Heart left ventricle (tissue), 13 donors: Measurements from ENCODE around the gene NUTM2F.
"Not testable (repeated sequence)": the region's sequence is repeated elsewhere in the genome, so short reads cannot be mapped to it uniquely, and the experiment has no call there.

Experiments used
- POLR2A ChIP-seq, 2 donors: fragments of 450-650 bp; IDR thresholded peaks; one replicate each; pipeline ENCODE4 v1.6.1; 2017; ENCODE audit warnings: antibody characterized with exemption in 2 of 2, mild to moderate bottlenecking in 2 of 2, moderate library complexity in 2 of 2
- TF ChIP-seq, protein P1 (sequence below), 12 donors: fragments of 200-600 bp; sonication (generic) in 4 of 12; IDR thresholded peaks; one replicate each; pipeline versions ENCODE4 v1.5.0 to v1.8.0; 2018 to 2022; ENCODE audit warnings: antibody characterized with exemption in 12 of 12, mild to moderate bottlenecking in 5 of 12
- donor health status: ischemic (EF 13 %, LVEDD 7.1; RV severe dilation, severe dysfunction).
- donor health status: DM: no; HTN: yes; CAD: no.
- donor health status: DM: no; HTN: no; CAD: no.
- donor health status: ischemic (EF 25% LVEDD 6.9; RV normal size, moderate dysfunction).
- donor health status: ischemic (EF 25% LVEDD 5.7; RV mildly dilated, moderate dysfunction).
- donor health status: ischemic (EF 35%, LVEDD 5.7; RV mildly dilated, moderate dysfunction).
- donor health status: nonischemic (EF 11% LVEDD 7.7; RV severe dilation, severe dysfunction).
- donor health status: DM: yes; HTN: yes; CAD: no.
- donor health status: PGD.
- donor health status: ischemic (EF 29% LVEDD 5.4; RV normal size, mild dysfunction).
- donor health status: nonischemic (EF 23%, LVEDD 6.1; RV moderate dilation, normal function).

DNA sequence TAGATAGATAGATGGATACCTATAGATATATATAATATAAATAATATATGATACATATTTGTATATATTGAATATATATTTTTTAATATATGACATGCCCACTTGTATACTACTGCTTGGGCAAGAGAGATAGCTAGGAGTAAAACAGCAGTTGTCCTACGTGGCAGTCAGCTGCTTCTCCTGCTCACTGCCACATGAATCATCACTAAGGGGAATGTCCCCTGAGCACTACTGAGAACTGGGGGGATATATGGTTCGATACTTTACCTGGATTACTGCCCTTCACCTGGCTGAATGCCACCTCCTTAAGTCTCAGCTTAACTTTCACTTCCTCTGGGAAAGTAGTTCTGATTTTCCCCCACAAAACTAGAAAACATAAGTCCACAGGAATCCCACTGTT, 13.3 kb upstream of the NUTM2F start:
- TF ChIP-seq, protein P1, sequence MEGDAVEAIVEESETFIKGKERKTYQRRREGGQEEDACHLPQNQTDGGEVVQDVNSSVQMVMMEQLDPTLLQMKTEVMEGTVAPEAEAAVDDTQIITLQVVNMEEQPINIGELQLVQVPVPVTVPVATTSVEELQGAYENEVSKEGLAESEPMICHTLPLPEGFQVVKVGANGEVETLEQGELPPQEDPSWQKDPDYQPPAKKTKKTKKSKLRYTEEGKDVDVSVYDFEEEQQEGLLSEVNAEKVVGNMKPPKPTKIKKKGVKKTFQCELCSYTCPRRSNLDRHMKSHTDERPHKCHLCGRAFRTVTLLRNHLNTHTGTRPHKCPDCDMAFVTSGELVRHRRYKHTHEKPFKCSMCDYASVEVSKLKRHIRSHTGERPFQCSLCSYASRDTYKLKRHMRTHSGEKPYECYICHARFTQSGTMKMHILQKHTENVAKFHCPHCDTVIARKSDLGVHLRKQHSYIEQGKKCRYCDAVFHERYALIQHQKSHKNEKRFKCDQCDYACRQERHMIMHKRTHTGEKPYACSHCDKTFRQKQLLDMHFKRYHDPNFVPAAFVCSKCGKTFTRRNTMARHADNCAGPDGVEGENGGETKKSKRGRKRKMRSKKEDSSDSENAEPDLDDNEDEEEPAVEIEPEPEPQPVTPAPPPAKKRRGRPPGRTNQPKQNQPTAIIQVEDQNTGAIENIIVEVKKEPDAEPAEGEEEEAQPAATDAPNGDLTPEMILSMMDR (IDR thresholded peaks at IDR 0.05): not testable (repeated sequence)
- TF ChIP-seq POLR2A (IDR thresholded peaks at IDR 0.05): not testable (repeated sequence)
